ENCODE results near the gene CMTM6.
"Not testable (repeated sequence)": the region's sequence is repeated elsewhere in the genome, so short reads cannot be mapped to it uniquely, and the experiment has no call there.

Gene CMTM6

GRCh38 chr3:32462191-32462986 lies 40.3 kb downstream of the CMTM6 start:
- H3K27ac ChIP-seq; DNase-seq (ENCODE audit: low read depth, low spot score); H3K4me3 ChIP-seq; H3K9me3 ChIP-seq (ENCODE audit: low read depth, low read length); H3K36me3 ChIP-seq (ENCODE audit: insufficient read depth, low read length); H3K9ac ChIP-seq (ENCODE audit: insufficient read length): not testable (repeated sequence)

GRCh38 chr3:32460817-32461496 lies 41.7 kb downstream of the CMTM6 start:
- not testable (repeated sequence) for H3K9me3 ChIP-seq (ENCODE audit: low read depth, low read length)

GRCh38 chr3:32460031-32460749 lies 42.5 kb downstream of the CMTM6 start:
- Histone ChIP-seq H3K9ac (ENCODE audit: insufficient read length) (no peak overlapping the region), H3K36me3 (ENCODE audit: insufficient read depth, low read length) (no peaks in the 10 kb centered on the region), H3K4me3 (no peak overlapping the region), H3K27ac (no peak overlapping the region), H3K9me3 (ENCODE audit: low read depth, low read length) (no peaks in the 10 kb centered on the region)
- DNase-seq (ENCODE audit: low read depth, low spot score): no peak
- TF ChIP-seq EZH2 (IDR thresholded peaks at IDR 0.05) (no peak), POLR2AphosphoS5 (IDR thresholded peaks at IDR 0.05; ENCODE audit: borderline replicate concordance, low read depth, low read length) (no peak), FOXP2 (optimal IDR thresholded peaks at IDR 0.05; ENCODE audit: control extremely low read depth, extremely low read length, insufficient read depth) (no peak)

More at GRCh38 chr3:32460817-32461496, 41.7 kb downstream of the CMTM6 start:
- not testable (repeated sequence) for H3K36me3 ChIP-seq (ENCODE audit: insufficient read depth, low read length); H3K27ac ChIP-seq; H3K4me3 ChIP-seq; H3K9ac ChIP-seq (ENCODE audit: insufficient read length); DNase-seq (ENCODE audit: low read depth, low spot score)

GRCh38 chr3:32459450-32459849 lies 43.2 kb downstream of the CMTM6 start:
- no peak overlapping the region for H3K27ac ChIP-seq
- no peak overlapping the region for H3K4me3 ChIP-seq
- DNase-seq (ENCODE audit: low read depth, low spot score): no peak
- H3K9ac ChIP-seq (ENCODE audit: insufficient read length): no peak overlapping the region
- no peaks in the 10 kb centered on the region for H3K36me3 ChIP-seq (ENCODE audit: insufficient read depth, low read length)
- H3K9me3 ChIP-seq (ENCODE audit: low read depth, low read length): no peaks in the 10 kb centered on the region
- TF ChIP-seq FOXP2 (optimal IDR thresholded peaks at IDR 0.05; ENCODE audit: control extremely low read depth, extremely low read length, insufficient read depth): no peak
- TF ChIP-seq POLR2AphosphoS5 (IDR thresholded peaks at IDR 0.05; ENCODE audit: borderline replicate concordance, low read depth, low read length): no peak
- TF ChIP-seq EZH2 (IDR thresholded peaks at IDR 0.05): no peak

- Histone ChIP-seq H3K27ac (no peak overlapping the region), H3K4me3 (no peak overlapping the region), H3K36me3 (ENCODE audit: insufficient read depth, low read length) (no peaks in the 10 kb centered on the region), H3K9me3 (ENCODE audit: low read depth, low read length) (no peaks in the 10 kb centered on the region), H3K9ac (ENCODE audit: insufficient read length) (no peak overlapping the region)
- DNase-seq (ENCODE audit: low read depth, low spot score): no peak
- TF ChIP-seq POLR2AphosphoS5 (IDR thresholded peaks at IDR 0.05; ENCODE audit: borderline replicate concordance, low read depth, low read length) (no peak), FOXP2 (optimal IDR thresholded peaks at IDR 0.05; ENCODE audit: control extremely low read depth, extremely low read length, insufficient read depth) (no peak), EZH2 (IDR thresholded peaks at IDR 0.05) (no peak)
Observed at GRCh38 chr3:32457971-32458471, 44.6 kb downstream of the CMTM6 start.

DNA sequence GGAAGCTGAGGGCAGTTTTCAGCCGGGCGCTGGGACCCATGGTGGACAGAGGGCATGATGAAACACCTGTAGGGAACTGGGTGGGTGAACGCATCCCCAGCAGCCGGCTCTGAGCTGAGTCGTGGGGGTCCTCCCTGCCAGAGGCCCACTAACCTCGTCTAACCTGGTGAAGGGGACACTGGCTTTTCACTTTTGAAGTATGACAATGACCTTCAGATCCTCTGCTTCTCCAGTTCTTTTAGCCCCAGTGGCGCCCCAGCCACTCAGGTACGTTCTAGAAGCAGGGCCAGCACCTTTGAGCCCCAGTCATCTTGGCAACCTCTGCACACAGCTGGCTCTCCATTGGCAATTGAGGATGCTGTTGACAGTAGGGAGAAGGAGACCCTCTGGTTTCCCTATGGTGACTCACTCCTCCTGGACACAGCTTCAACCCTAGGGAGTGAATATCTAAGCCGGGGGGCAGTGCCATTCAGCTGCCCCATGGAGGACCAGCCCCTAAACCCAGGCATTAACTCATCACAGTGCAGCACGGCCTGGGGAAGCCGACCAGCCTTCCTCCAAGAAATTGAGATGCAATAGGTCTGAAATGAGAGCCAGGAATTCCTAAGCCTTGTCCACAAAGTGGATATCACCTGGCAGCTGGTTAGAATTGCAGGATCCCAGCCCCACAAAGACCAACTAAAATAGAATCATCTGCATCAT lies 46.1 kb downstream of the CMTM6 start:
- TF ChIP-seq POLR2AphosphoS5 (IDR thresholded peaks at IDR 0.05; ENCODE audit: borderline replicate concordance, low read depth, low read length): no peak
- TF ChIP-seq EZH2 (IDR thresholded peaks at IDR 0.05): no peak
- no peaks in the 10 kb centered on the region for H3K36me3 ChIP-seq (ENCODE audit: insufficient read depth, low read length)
- no peak for DNase-seq (ENCODE audit: low read depth, low spot score)
- H3K27ac ChIP-seq: no peak overlapping the region
- no peak overlapping the region for H3K4me3 ChIP-seq
- no peak overlapping the region for H3K9ac ChIP-seq (ENCODE audit: insufficient read length)
- H3K9me3 ChIP-seq (ENCODE audit: low read depth, low read length): no peaks in the 10 kb centered on the region

GRCh38 chr3:32455609-32456428 lies 46.8 kb downstream of the CMTM6 start:
- no peak for TF ChIP-seq EZH2 (IDR thresholded peaks at IDR 0.05)
- TF ChIP-seq FOXP2 (optimal IDR thresholded peaks at IDR 0.05; ENCODE audit: control extremely low read depth, extremely low read length, insufficient read depth): no peak
- TF ChIP-seq POLR2AphosphoS5 (IDR thresholded peaks at IDR 0.05; ENCODE audit: borderline replicate concordance, low read depth, low read length): no peak
- DNase-seq (ENCODE audit: low read depth, low spot score): no peak
- H3K4me3 ChIP-seq: no peak overlapping the region
- H3K9ac ChIP-seq (ENCODE audit: insufficient read length): no peak overlapping the region
- H3K27ac ChIP-seq: no peak overlapping the region
- H3K9me3 ChIP-seq (ENCODE audit: low read depth, low read length): no peaks in the 10 kb centered on the region
- no peaks in the 10 kb centered on the region for H3K36me3 ChIP-seq (ENCODE audit: insufficient read depth, low read length)

Measured in SK-N-MC (cell line).